HL-60 (cell line): Measurements from ENCODE around the gene SPTBN5.
A peak's percentile ranks its signal among the peaks of the same experiment; 100 is the strongest.

ENCODE experiments used
- DNase-seq, 2 experiments: peaks; one replicate each; pipeline ENCODE4 v3.0.0-alpha.2; 2010 to 2020; ENCODE audit warnings: low read depth in 1 of 2, low spot score in 1 of 2
- H3K27ac ChIP-seq: fragments of 250-450 bp; sonication (Bioruptor Pico); replicated peaks from 2 replicates; pipeline ENCODE4 v1.5.1; 2020; ENCODE audit warnings: mild to moderate bottlenecking, moderate library complexity
- H3K27me3 ChIP-seq: fragments of 250-450 bp; sonication (Bioruptor Pico); 2 replicates; pipeline ENCODE4 v1.5.1; 2021; ENCODE audit warnings: mild to moderate bottlenecking, moderate library complexity; ENCODE audit not compliant: insufficient read depth, poor library complexity, severe bottlenecking
- H3K4me3 ChIP-seq: replicated peaks from 2 replicates; pipeline ENCODE4 v1.5.1; 2011; ENCODE audit warnings: mild to moderate bottlenecking, control low read depth, low read length; ENCODE audit not compliant: insufficient read depth
- CTCF ChIP-seq: IDR thresholded peaks from one replicate; pipeline ENCODE4 v1.5.1; 2011; ENCODE audit warnings: low read length, control low read depth, inconsistent platforms; ENCODE audit not compliant: insufficient read depth
- GABPA ChIP-seq: IDR thresholded peaks from 2 replicates; pipeline ENCODE4 v1.6.1; 2012; ENCODE audit warnings: low read depth
- POLR2AphosphoS5 ChIP-seq: IDR thresholded peaks from 2 replicates; pipeline ENCODE4 v1.6.1; 2012; ENCODE audit warnings: low read depth
- REST ChIP-seq: IDR thresholded peaks from 2 replicates; pipeline ENCODE4 v1.6.1; 2012; ENCODE audit warnings: low read depth; ENCODE audit not compliant: insufficient replicate concordance
- SPI1 ChIP-seq: IDR thresholded peaks from 2 replicates; pipeline ENCODE4 v1.6.1; 2012; ENCODE audit warnings: low read depth, mild to moderate bottlenecking, borderline replicate concordance

The SPTBN5 gene

GRCh38 chr15:41827290-41827879 is 66.5 kb downstream of the SPTBN5 start:
- TF ChIP-seq CTCF: no peak
- no peak for TF ChIP-seq POLR2AphosphoS5
- TF ChIP-seq SPI1: no peak
- no peak for TF ChIP-seq GABPA
- TF ChIP-seq REST: no peak
- H3K4me3 ChIP-seq: peak overlapping the region; percentile 94
- DNase-seq: no peak
- peak overlapping the region; percentile 9 for H3K27ac ChIP-seq
- H3K27me3 ChIP-seq: no peaks in the 10 kb centered on the region

GRCh38 chr15:41825572-41826535 is 68.0 kb downstream of the SPTBN5 start:
- Histone ChIP-seq H3K4me3 (no peak overlapping the region), H3K27me3 (no peaks in the 10 kb centered on the region), H3K27ac (no peak overlapping the region)
- TF ChIP-seq REST: no peak
- TF ChIP-seq SPI1: no peak
- no peak for TF ChIP-seq POLR2AphosphoS5
- no peak for TF ChIP-seq GABPA
- no peak for TF ChIP-seq CTCF
- DNase-seq: no peak

GRCh38 chr15:41825145-41825544 is 68.7 kb downstream of the SPTBN5 start:
- TF ChIP-seq GABPA (no peak), POLR2AphosphoS5 (no peak)

GRCh38 chr15:41824062-41824745 is 69.6 kb downstream of the SPTBN5 start:
- H3K27ac ChIP-seq: no peak overlapping the region
- H3K27me3 ChIP-seq: no peaks in the 10 kb centered on the region
- DNase-seq: no peak
- no peak overlapping the region for H3K4me3 ChIP-seq
- TF ChIP-seq POLR2AphosphoS5: no peak
- no peak for TF ChIP-seq CTCF
- TF ChIP-seq REST: no peak
- TF ChIP-seq GABPA: no peak

More at GRCh38 chr15:41825145-41825544, 68.7 kb downstream of the SPTBN5 start:
- Histone ChIP-seq H3K27me3 (no peaks in the 10 kb centered on the region), H3K27ac (no peak overlapping the region), H3K4me3 (no peak overlapping the region)
- no peak for DNase-seq
